Retinal pigment epithelial cell (primary cell): Measurements from ENCODE around the gene TESK2.

Source experiments
- DNase-seq: peaks from one replicate; pipeline ENCODE4 v3.0.0-alpha.2; 2010; ENCODE audit warnings: low read depth
- H3K4me3 ChIP-seq: 2 replicates; pipeline ENCODE4 v1.5.1; 2011; ENCODE audit warnings: mild to moderate bottlenecking, low read length, control low read depth, moderate library complexity
- TF ChIP-seq, protein P1 (sequence below): conservative IDR thresholded peaks from 2 replicates; pipeline ENCODE4 v1.5.1; 2011; ENCODE audit warnings: low read depth, low read length, control low read depth, inconsistent platforms

Gene TESK2

DNA sequence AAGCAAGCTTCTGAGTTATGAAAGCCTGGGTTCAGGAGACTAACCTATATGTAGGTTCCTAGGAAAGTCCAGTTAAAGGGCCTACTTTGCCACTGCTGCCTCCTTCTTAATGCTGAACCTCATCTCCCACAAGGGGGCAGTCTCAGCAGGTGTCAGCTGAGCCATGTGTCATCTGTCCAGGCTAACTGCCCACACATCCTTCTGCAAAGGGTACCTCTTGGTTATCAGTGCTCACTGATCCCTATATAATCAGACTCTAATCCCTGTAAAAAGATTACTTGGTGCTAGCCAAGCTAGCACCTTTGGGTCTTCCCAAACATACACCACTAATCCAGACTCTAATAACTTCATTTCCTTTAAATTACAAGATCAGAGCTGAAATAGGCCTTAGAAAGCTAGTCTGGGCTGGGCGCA, 21.7 kb upstream of the TESK2 start:
- peak; percentile 69 for DNase-seq
- no peak overlapping the region for H3K4me3 ChIP-seq
- TF ChIP-seq, protein P1, sequence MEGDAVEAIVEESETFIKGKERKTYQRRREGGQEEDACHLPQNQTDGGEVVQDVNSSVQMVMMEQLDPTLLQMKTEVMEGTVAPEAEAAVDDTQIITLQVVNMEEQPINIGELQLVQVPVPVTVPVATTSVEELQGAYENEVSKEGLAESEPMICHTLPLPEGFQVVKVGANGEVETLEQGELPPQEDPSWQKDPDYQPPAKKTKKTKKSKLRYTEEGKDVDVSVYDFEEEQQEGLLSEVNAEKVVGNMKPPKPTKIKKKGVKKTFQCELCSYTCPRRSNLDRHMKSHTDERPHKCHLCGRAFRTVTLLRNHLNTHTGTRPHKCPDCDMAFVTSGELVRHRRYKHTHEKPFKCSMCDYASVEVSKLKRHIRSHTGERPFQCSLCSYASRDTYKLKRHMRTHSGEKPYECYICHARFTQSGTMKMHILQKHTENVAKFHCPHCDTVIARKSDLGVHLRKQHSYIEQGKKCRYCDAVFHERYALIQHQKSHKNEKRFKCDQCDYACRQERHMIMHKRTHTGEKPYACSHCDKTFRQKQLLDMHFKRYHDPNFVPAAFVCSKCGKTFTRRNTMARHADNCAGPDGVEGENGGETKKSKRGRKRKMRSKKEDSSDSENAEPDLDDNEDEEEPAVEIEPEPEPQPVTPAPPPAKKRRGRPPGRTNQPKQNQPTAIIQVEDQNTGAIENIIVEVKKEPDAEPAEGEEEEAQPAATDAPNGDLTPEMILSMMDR: peak; percentile 85

DNA sequence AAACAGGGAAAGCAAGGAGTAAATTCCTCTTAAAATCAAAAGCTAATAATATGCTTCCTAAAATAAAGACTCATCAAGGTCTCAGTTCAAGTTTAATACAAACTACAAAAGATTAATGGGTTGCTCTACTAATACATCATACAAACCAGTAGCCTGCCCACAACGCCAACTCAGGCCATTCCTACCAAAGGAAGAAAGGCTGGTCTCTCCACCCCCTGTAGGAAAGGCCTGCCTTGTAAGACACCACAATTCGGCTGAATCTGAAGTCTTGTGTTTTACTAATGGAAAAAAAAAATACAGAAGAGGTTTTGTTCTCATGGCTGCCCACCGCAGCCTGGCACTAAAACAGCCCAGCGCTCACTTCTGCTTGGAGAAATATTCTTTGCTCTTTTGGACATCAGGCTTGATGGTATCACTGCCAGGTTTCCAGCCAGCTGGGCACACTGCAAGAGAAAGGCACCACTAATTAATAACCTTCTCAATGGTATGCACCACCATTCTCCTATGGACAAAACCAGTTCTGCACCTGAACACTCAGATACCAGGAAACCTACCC, 20.1 kb upstream of the TESK2 start:
- TF ChIP-seq, protein P1: no peak
- H3K4me3 ChIP-seq: no peak overlapping the region
- no peak for DNase-seq

DNA sequence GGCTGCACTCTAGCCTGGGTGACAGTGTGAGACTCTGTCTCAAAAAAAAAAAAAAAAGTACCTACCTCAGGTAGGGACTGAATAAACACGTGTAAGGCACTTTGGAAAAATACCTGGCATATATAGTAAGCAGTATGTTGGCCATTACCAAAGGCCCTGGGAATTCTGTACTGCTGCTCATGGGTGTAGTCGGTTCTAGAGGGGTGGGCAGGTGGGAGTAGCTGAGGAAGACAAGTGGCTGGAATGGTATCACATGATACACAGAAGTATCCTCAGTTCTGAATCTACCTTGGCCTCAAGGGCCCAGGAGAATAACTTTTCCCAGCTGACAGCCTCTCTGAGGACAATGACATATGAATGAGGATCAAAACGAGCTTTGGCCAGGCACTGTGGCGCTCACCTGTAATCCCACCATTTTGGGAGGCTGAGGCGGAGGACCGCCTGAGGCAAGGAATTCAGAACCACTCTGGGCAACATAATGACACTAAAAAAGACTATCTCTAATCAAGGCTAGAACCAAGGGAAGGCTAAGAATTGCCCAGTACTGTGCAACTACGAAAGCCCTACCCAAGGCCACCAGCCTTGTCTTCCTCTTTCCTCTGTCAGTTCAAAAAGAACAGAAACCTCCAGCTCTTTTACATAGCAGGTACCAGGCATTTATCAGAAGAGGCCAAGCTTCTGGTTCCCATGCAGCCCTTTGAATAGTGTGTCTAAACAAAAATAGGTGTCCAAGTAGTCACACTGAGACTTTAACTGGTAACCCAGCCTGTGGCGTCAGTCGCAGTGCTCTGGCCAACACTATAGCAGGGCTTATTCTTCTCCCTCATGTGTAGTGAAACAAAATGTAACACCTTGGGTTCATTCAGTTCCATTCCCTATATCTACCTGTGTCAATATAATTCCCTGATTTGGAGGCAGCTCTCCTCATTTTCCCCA, 19.3 kb upstream of the TESK2 start:
- DNase-seq: no peak
- no peak overlapping the region for H3K4me3 ChIP-seq
- TF ChIP-seq, protein P1: no peak

DNA sequence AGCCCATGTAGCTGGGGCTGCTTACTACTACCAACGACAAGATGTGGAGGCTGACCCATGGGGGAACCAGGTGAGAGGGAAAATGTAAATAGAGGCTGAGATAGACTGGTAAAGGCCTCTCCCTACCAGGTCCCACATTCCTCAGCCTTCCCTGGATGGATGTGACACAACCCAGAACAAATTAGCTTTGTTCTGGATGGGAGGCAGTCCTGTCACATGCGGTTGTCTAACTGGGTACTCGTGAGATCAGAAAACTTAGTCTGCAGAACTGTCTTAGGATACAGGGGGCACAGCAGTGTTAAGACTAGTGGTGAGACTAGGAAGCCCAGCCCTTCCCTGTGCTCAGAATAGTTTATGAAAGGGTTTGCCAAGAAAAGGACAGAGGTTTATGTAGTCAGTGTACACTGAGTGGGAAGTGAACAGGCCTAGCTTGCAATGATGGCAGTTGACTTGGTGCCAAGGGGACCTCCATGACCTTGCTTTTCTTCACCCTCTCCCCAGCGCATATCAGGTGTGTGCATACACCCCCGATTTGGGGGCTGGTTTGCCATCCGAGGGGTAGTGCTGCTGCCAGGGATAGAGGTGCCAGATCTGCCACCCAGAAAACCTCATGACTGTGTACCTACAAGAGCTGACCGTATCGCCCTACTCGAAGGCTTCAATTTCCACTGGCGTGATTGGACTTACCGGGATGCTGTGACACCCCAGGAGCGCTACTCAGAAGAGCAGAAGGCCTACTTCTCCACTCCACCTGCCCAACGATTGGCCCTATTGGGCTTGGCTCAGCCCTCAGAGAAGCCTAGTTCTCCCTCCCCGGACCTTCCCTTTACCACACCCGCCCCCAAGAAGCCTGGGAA, 17.6 kb upstream of the TESK2 start:
- DNase-seq: no peak
- H3K4me3 ChIP-seq: no peak overlapping the region
- TF ChIP-seq, protein P1: peak; percentile 17

DNA sequence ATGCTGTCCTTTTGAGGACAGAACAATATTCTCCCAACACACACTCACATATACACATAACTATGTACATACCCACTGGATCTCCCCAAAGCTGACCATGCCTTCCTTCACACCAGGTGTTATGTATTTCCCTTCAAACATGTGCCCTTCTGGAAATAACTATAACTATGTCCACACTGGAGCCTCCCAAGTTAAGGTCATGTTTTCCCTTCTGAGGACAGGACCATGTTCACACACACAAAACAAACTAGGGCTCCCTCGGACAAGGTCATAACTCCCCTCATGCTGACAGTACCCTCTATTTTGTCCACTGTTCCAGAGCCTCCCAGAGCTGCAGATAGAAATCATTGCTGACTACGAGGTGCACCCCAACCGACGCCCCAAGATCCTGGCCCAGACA, 16.9 kb upstream of the TESK2 start:
- TF ChIP-seq, protein P1: no peak
- no peak for DNase-seq
- H3K4me3 ChIP-seq: no peak overlapping the region

DNA sequence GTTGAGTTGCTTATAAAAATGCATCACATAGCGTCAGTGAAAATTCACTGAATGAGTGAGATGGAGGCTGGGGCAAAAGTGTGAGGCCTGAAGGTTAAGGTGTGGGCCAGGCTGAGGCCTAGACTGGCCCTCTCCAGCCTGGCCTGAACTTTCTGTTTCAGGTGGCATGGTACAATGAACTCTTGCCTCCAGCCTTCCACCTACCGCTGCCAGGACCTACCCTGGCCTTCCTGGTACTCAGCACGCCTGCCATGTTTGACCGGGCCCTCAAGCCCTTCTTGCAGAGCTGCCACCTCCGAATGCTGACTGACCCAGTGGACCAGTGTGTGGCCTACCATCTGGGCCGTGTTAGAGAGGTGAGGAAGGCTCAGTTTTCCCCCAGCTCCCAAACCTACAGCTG, 16.2 kb upstream of the TESK2 start:
- no peak for DNase-seq
- H3K4me3 ChIP-seq: no peak overlapping the region
- TF ChIP-seq, protein P1: no peak
